Endodermal cell (in vitro differentiated cells): ENCODE measurements around the gene ACTMAP. TPM values are rescaled to one million over a fixed set of nuclear protein-coding genes. Genes with fewer than 3 reads are reported as not detected.

Source experiments
- DNase-seq: peaks from one replicate; pipeline ENCODE4 v3.0.0-alpha.2; 2017
- H3K27ac ChIP-seq: 2 replicates; pipeline ENCODE4 v1.5.1; 2013; ENCODE audit warnings: mild to moderate bottlenecking, low read depth, low read length, moderate library complexity
- H3K27me3 ChIP-seq: 2 replicates; pipeline ENCODE4 v1.6.1; 2013; ENCODE audit warnings: mild to moderate bottlenecking, low read length, moderate library complexity; ENCODE audit not compliant: insufficient read depth, control insufficient read depth, poor library complexity, severe bottlenecking
- H3K36me3 ChIP-seq: 2 replicates; pipeline ENCODE4 v1.7.0; 2013; ENCODE audit warnings: mild to moderate bottlenecking, low read length, moderate library complexity; ENCODE audit not compliant: control insufficient read depth, insufficient read depth
- H3K4me1 ChIP-seq: one replicate; pipeline ENCODE4 v1.7.0; 2013; ENCODE audit warnings: low read length; ENCODE audit not compliant: control insufficient read depth, insufficient read depth
- H3K4me3 ChIP-seq: 2 replicates; pipeline ENCODE4 v1.5.1; 2013; ENCODE audit warnings: mild to moderate bottlenecking, low read length, moderate library complexity
- H3K9ac ChIP-seq: 2 replicates; pipeline ENCODE4 v1.6.1; 2013; ENCODE audit warnings: mild to moderate bottlenecking, low read length, moderate library complexity; ENCODE audit not compliant: poor library complexity, severe bottlenecking; ENCODE audit errors: extremely low read depth
- H3K9me3 ChIP-seq: 2 replicates; pipeline ENCODE4 v1.6.1; 2013; ENCODE audit warnings: mild to moderate bottlenecking, low read length, moderate library complexity; ENCODE audit not compliant: control insufficient read depth
- H3K27ac Mint-ChIP-seq: 2 replicates; pipeline ENCODE4 v1.8.0; 2020; ENCODE audit warnings: mixed read lengths
- H3K27me3 Mint-ChIP-seq: 2 replicates; pipeline ENCODE4 v1.8.0; 2021; ENCODE audit warnings: mild to moderate bottlenecking, mixed read lengths; ENCODE audit not compliant: insufficient read depth
- H3K36me3 Mint-ChIP-seq: 2 replicates; pipeline ENCODE4 v1.8.0; 2020; ENCODE audit warnings: low read depth, mixed read lengths
- H3K4me1 Mint-ChIP-seq: 2 replicates; pipeline ENCODE4 v1.8.0; 2020; ENCODE audit warnings: mixed read lengths
- H3K4me3 Mint-ChIP-seq: 2 replicates; pipeline ENCODE4 v1.8.0; 2020; ENCODE audit warnings: mild to moderate bottlenecking, moderate library complexity, mixed read lengths
- H3K9me3 Mint-ChIP-seq: 2 replicates; pipeline ENCODE4 v1.8.0; 2020; ENCODE audit warnings: mild to moderate bottlenecking, mixed read lengths
- CTCF ChIP-seq: fragments of 200-600 bp; sonication (generic); conservative IDR thresholded peaks from 2 replicates; pipeline ENCODE4 v1.5.0; 2021; ENCODE audit warnings: antibody characterized with exemption, mild to moderate bottlenecking
- WGBS, 2 experiments: methylation state at CpG; one replicate each; pipeline versions ENCODE4 v1.1.5 to v1.1.7; 2013; ENCODE audit warnings: missing lambda C conversion rate in 2 of 2, mixed read lengths in 1 of 2; ENCODE audit not compliant: insufficient coverage in 1 of 2, insufficient read length in 1 of 2; 5-methylcytosine and 5-hydroxymethylcytosine counted together
- long read RNA-seq, 4 experiments: library from polyadenylated mRNA in 2 of 4; library from RNA in 1 of 4; library from capped mRNA in 1 of 4; stranded (forward) in 3 of 4; unstranded in 1 of 4; transcript quantifications; one replicate each; pipeline ENCODE4 v2.0.0, GENCODE V29; 2020 to 2021; ENCODE audit warnings: inconsistent platforms in 1 of 4
- polyA plus RNA-seq, 2 experiments: library from polyadenylated mRNA; stranded (reverse); fragments of 50-300 nt; gene quantifications; one replicate each; pipeline ENCODE4 v1.2.3, GENCODE V29; 2013
- total RNA-seq, 2 donors: library from RNA; stranded (reverse); fragmentation: NEBNext Ultra II Directional in 1 of 2; extraction: Animal tissue kit (Norgen Biotek cat#: 25700) in 1 of 2; gene quantifications; 2 replicates in 1 of 2; 3 replicates in 1 of 2; pipeline ENCODE4 v1.2.1, GENCODE V29; 2021

ACTMAP gene
- total RNA-seq = 10 to 100 TPM; 26.0 to 34.3 TPM
- polyA plus RNA-seq (2013, experiment 1 of 2) = 23.8 TPM
- 21.1 TPM for polyA plus RNA-seq (2013, experiment 2 of 2)
- long read RNA-seq, experiment 1, partial matches to known transcripts = 2 of 15 reads
- long read RNA-seq, experiment 1, other reads (novel, unspliced or antisense) = 11 of 15 reads
- long read RNA-seq, experiment 2, transcript C19orf54-201 (6 exons, 2,753 nt) = major isoform, 12 of 51 reads
- long read RNA-seq, experiment 2, partial matches to known transcripts = 11 of 51 reads
- long read RNA-seq, experiment 2, other reads (novel, unspliced or antisense) = 28 of 51 reads
- long read RNA-seq, experiment 3, partial matches to known transcripts = 15 of 42 reads
- long read RNA-seq, experiment 3, other reads (novel, unspliced or antisense) = 22 of 42 reads
- long read RNA-seq, experiment 4, partial matches to known transcripts = 1 of 10 reads
- long read RNA-seq, experiment 4, other reads (novel, unspliced or antisense) = 9 of 10 reads

- peaks cover 9% of the 10 kb centered on the region for H3K4me1 ChIP-seq
- DNase-seq = peak; percentile 100
- H3K27ac Mint-ChIP-seq = peak within 1 kb of the TSS; percentile 97
- TF ChIP-seq CTCF = no peak
- H3K9ac ChIP-seq = peak within 1 kb of the TSS; percentile 98
- H3K9me3 ChIP-seq = no peaks in the 10 kb centered on the region
- peak within 1 kb of the TSS; percentile 84 for H3K4me3 Mint-ChIP-seq
- WGBS, 2 experiments = 1% methylated on average over 32 to 43 of the region's 43 CpGs
- peaks cover 20% of the 10 kb centered on the region for H3K4me1 Mint-ChIP-seq
- H3K27me3 Mint-ChIP-seq = no peaks in the 10 kb centered on the region
- H3K4me3 ChIP-seq = peak within 1 kb of the TSS; percentile 99
- peaks cover 26% of the 10 kb centered on the region for H3K36me3 Mint-ChIP-seq
- H3K36me3 ChIP-seq = peaks cover 16% of the 10 kb centered on the region
- no peaks in the 10 kb centered on the region for H3K27me3 ChIP-seq
- H3K27ac ChIP-seq = peak within 1 kb of the TSS; percentile 98
- no peaks in the 10 kb centered on the region for H3K9me3 Mint-ChIP-seq
Measured at GRCh38 chr19:40750058-40750873, at the start of gene ACTMAP. ACTMAP (minus strand) TSS chr19:40750477; CDS start chr19:40749803, 674 bp downstream.

- Histone ChIP-seq H3K4me3 (peak overlapping the region; percentile 94), H3K9ac (peak overlapping the region; percentile 92), H3K4me1 (peaks cover 29% of the 10 kb centered on the region), H3K9me3 (no peaks in the 10 kb centered on the region), H3K27ac (no peak overlapping the region), H3K36me3 (peaks cover 47% of the 10 kb centered on the region), H3K27me3 (no peaks in the 10 kb centered on the region)
- WGBS, 2 experiments = 4 to 20% methylated on average over 12 to 40 of the region's 40 CpGs
- H3K27me3 Mint-ChIP-seq = no peaks in the 10 kb centered on the region
- H3K27ac Mint-ChIP-seq = peak overlapping the region; percentile 92
- H3K9me3 Mint-ChIP-seq = no peaks in the 10 kb centered on the region
- DNase-seq = no peak
- peaks cover 33% of the 10 kb centered on the region for H3K36me3 Mint-ChIP-seq
- H3K4me1 Mint-ChIP-seq = peaks cover 44% of the 10 kb centered on the region
- no peak for TF ChIP-seq CTCF
- peak overlapping the region; percentile 91 for H3K4me3 Mint-ChIP-seq
Measured at GRCh38 chr19:40799558-40800338, 49.5 kb upstream of the ACTMAP start.
